Measurements from ENCODE around the gene MLLT3. TPM values are rescaled to one million over a fixed set of nuclear protein-coding genes. Genes with fewer than 3 reads are reported as not detected.

MLLT3 gene
- total RNA-seq, 2 experiments from 2014 or later, result 55.9 to 56.4 TPM

DNA sequence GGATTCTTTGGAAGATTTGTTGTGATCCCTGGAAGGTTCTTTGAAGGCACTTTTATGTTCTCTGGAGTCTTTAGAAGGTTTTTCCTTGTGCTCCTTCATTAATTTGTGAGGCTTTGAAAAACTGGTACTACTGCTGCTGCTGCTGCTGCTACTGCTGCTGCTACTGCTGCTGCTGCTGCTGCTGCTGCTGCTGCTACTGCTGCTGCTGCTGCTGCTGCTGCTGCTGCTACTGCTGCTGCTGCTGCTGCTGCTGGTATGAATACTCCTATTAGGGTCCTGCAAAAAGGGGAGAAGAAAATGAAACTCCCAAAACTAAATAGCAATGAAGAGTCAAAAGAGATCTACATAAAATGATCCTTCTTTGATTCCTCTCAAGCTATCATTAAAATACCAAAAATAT, 208.1 kb downstream of the MLLT3 start:
- Mint-ChIP-seq H3K9me3 (ENCODE audit: low read depth) (no peaks in the 10 kb centered on the region), H3K36me3 (peaks cover 41% of the 10 kb centered on the region), H3K27me3 (no peaks in the 10 kb centered on the region), H3K4me3 (no peak overlapping the region), H3K4me1 (peaks cover 13% of the 10 kb centered on the region), H3K27ac (no peak overlapping the region)
- CTCF ChIA-PET, result no interaction called here
- no peak for ATAC-seq
- no peak for DNase-seq

GRCh38 chr9:20409321-20410092, 212.8 kb downstream of the MLLT3 start:
- Mint-ChIP-seq H3K9me3 (ENCODE audit: low read depth) (no peaks in the 10 kb centered on the region), H3K27me3 (no peaks in the 10 kb centered on the region), H3K4me3 (no peak overlapping the region), H3K4me1 (peaks cover 9% of the 10 kb centered on the region), H3K36me3 (peaks cover 53% of the 10 kb centered on the region), H3K27ac (no peak overlapping the region)
- no peak for DNase-seq
- ATAC-seq, result no peak
- CTCF ChIA-PET, result interaction anchor here (0.9 to 1.1 kb wide), 2 partner anchors 17 to 213 kb away, joined by 3 read pairs; partner anchors contain the start of gene MLLT3

DNA sequence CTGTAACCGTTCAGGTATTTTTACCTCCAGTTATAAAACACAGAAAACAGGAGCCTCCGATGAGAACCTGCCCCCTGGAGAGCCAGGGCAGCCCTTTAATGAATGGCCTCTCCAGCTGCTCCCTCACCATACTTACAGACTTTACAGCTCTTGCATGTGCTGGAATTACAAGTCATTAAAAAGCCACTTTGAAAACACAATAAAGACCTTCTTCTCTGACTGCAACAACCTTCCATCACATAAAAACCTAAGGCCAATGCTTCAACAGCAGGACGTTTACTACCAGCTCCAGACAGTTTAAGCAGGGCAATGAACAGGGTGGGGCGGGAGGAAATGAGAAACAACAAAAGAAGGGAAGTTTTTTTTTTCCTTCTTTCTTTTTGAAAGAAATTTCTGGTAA, 213.8 kb downstream of the MLLT3 start:
- ATAC-seq (no peak), DNase-seq (no peak)
- Mint-ChIP-seq H3K27ac (no peak overlapping the region), H3K36me3 (peaks cover 50% of the 10 kb centered on the region), H3K27me3 (no peaks in the 10 kb centered on the region), H3K4me3 (no peak overlapping the region), H3K4me1 (peaks cover 7% of the 10 kb centered on the region), H3K9me3 (ENCODE audit: low read depth) (no peaks in the 10 kb centered on the region)
- CTCF ChIA-PET, result no interaction called here

DNA sequence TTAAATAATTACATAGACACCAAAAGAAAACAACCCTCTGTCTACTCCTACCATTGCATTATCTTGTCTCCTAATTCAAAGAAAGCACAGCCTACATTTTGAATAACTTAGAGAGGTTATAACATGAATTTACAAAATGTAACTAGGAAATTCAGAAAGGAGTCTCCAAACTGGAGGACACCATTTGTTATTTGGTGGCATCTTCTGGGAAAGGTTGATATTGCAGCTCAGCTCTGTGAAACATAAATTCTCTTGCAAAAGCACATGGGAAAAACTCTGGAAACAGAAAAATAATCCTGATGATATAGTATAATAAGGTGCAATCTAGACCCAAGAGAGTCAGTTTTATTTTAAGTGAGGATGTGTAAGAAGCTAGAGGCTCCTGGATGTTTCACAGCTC, 215.3 kb downstream of the MLLT3 start:
- Mint-ChIP-seq H3K27me3 (no peaks in the 10 kb centered on the region), H3K4me3 (no peak overlapping the region), H3K9me3 (ENCODE audit: low read depth) (no peaks in the 10 kb centered on the region), H3K4me1 (peaks cover 7% of the 10 kb centered on the region), H3K36me3 (peaks cover 44% of the 10 kb centered on the region), H3K27ac (no peak overlapping the region)
- no peak for DNase-seq
- CTCF ChIA-PET, result interaction anchor here (1.0 kb wide), 1 partner anchor 534 kb away, joined by 3 read pairs; no protein-coding TSS in a partner anchor
- ATAC-seq, result no peak

GRCh38 chr9:20406344-20406743, 216.0 kb downstream of the MLLT3 start:
- Mint-ChIP-seq H3K27me3 (no peaks in the 10 kb centered on the region), H3K4me1 (peaks cover 7% of the 10 kb centered on the region), H3K4me3 (no peak overlapping the region), H3K36me3 (peaks cover 45% of the 10 kb centered on the region), H3K27ac (no peak overlapping the region), H3K9me3 (ENCODE audit: low read depth) (no peaks in the 10 kb centered on the region)
- no peak for ATAC-seq
- no peak for DNase-seq
- CTCF ChIA-PET, result no interaction called here

DNA sequence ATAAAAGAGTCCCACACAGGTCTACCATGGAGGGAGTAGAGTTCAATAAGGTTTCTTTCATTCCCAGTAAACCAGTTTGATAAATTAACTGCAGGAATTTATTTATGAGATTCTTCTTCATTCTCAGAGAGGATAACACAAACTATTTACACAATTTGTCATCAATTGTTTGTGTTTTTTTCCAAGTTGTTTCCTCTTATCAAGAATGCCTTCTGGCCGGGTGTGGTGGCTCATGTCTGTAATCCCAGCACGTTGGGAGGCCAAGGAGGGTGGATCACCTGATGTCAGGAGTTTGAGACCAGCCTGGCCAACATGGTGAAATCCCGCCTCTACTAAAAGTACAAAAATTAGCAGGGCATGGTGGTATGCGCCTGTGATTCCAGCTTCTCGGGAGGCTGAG, 216.7 kb downstream of the MLLT3 start:
- no peak for DNase-seq
- peaks cover 46% of the 10 kb centered on the region for H3K36me3 Mint-ChIP-seq
- no peak overlapping the region for H3K27ac Mint-ChIP-seq
- CTCF ChIA-PET, result no interaction called here
- H3K27me3 Mint-ChIP-seq, result no peaks in the 10 kb centered on the region
- no peak for ATAC-seq
- H3K9me3 Mint-ChIP-seq (ENCODE audit: low read depth), result no peaks in the 10 kb centered on the region
- peaks cover 7% of the 10 kb centered on the region for H3K4me1 Mint-ChIP-seq
- no peak overlapping the region for H3K4me3 Mint-ChIP-seq

- Mint-ChIP-seq H3K27ac (no peak overlapping the region), H3K9me3 (ENCODE audit: low read depth) (no peaks in the 10 kb centered on the region), H3K27me3 (no peaks in the 10 kb centered on the region), H3K4me3 (no peak overlapping the region), H3K36me3 (peaks cover 43% of the 10 kb centered on the region), H3K4me1 (peaks cover 7% of the 10 kb centered on the region)
- DNase-seq (no peak), ATAC-seq (no peak)
- CTCF ChIA-PET, result no interaction called here
These were observed 217.2 kb downstream of the MLLT3 start for GRCh38 chr9:20405078-20405477.

- H3K27me3 Mint-ChIP-seq, result no peaks in the 10 kb centered on the region
- CTCF ChIA-PET, result no interaction called here
- H3K4me3 Mint-ChIP-seq, result no peak overlapping the region
- no peaks in the 10 kb centered on the region for H3K9me3 Mint-ChIP-seq (ENCODE audit: low read depth)
- ATAC-seq, result no peak
- peaks cover 45% of the 10 kb centered on the region for H3K36me3 Mint-ChIP-seq
- H3K4me1 Mint-ChIP-seq, result peaks cover 5% of the 10 kb centered on the region
- no peak for DNase-seq
- H3K27ac Mint-ChIP-seq, result no peak overlapping the region
These were observed 218.0 kb downstream of the MLLT3 start for GRCh38 chr9:20404192-20404813.

DNA sequence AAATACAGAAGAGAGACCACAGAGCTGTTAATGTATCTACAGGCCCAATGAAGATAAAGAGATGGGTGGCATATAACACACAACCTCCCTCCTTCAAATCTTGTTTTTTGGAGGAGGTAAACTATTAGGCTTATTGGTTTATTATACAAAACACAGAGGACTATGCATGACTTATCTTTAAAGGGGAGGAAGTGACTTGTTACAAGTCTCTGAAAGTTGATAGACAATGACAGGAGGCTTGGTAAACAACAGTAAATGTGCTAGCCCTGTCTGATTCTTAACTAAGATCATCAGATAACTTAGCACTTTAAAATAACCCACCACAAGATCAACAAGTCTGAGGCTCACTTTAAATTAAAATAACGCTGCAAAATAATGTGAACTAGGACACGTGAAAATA, 219.0 kb downstream of the MLLT3 start:
- peaks cover 2% of the 10 kb centered on the region for H3K4me1 Mint-ChIP-seq
- H3K36me3 Mint-ChIP-seq, result peaks cover 38% of the 10 kb centered on the region
- no peaks in the 10 kb centered on the region for H3K27me3 Mint-ChIP-seq
- ATAC-seq (no peak), DNase-seq (no peak)
- CTCF ChIA-PET, result no interaction called here
- H3K27ac Mint-ChIP-seq, result no peak overlapping the region
- H3K9me3 Mint-ChIP-seq (ENCODE audit: low read depth), result no peaks in the 10 kb centered on the region
- no peak overlapping the region for H3K4me3 Mint-ChIP-seq

DNA sequence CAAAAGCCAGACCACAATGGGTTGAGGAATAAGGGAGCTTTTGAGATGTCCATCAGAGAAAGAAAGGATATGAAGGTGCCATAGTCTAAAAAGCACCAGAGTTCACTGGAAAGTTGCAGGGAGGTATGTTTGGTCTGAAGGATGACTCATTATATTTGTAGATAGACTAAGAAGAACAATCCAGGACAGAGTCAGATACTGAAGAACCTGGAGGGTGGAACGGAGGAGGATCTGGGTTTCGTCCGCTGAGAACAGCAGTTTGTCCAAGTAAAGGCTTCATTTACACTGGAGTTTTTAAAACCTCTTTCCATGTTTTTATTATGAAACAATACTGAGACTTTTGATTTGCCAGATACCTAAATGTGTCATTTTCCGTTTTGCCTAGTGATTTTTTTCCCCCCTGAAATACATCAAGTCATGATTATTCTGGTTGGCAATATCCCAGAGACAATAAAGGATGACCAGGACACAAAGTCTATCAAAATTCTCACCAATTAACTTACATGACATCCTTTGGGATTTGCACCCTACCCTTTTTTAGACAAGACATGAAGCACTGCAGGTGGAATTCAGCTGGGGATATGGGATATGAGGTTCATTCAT, 219.9 kb downstream of the MLLT3 start:
- H3K4me1 Mint-ChIP-seq, result peaks cover 2% of the 10 kb centered on the region
- H3K9me3 Mint-ChIP-seq (ENCODE audit: low read depth), result no peaks in the 10 kb centered on the region
- ATAC-seq (no peak), DNase-seq (no peak)
- CTCF ChIA-PET, result no interaction called here
- H3K27me3 Mint-ChIP-seq, result no peaks in the 10 kb centered on the region
- no peak overlapping the region for H3K4me3 Mint-ChIP-seq
- H3K27ac Mint-ChIP-seq, result no peak overlapping the region
- H3K36me3 Mint-ChIP-seq, result peaks cover 37% of the 10 kb centered on the region

- no peak overlapping the region for H3K27ac Mint-ChIP-seq
- no peaks in the 10 kb centered on the region for H3K9me3 Mint-ChIP-seq (ENCODE audit: low read depth)
- no peak for DNase-seq
- H3K36me3 Mint-ChIP-seq, result peaks cover 40% of the 10 kb centered on the region
- H3K27me3 Mint-ChIP-seq, result no peaks in the 10 kb centered on the region
- H3K4me1 Mint-ChIP-seq, result peaks cover 6% of the 10 kb centered on the region
- ATAC-seq, result no peak
- no peak overlapping the region for H3K4me3 Mint-ChIP-seq
- CTCF ChIA-PET, result interaction anchor here (0.6 kb wide), 1 partner anchor 111 kb away, joined by 5 read pairs; no protein-coding TSS in a partner anchor
These were observed 223.6 kb downstream of the MLLT3 start for GRCh38 chr9:20398536-20399338.

DNA sequence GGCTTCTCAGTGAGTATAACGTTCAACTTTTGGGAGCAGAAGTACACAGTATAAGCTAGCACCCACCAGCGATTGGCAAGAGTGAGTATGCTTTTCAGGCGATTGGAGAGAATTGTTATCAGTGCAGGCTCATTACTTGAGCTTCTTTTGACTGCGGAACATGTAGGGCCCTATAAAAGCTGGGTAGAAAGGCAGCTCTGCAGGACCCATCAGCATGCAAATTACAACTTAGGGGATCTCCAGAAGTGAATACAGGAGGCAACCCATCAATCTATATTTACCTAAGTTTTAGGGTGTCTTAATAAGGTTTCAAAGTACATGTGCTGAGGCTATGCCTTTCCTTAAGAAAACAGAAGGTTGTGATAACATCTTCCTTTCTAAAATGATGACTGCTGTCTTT, 225.0 kb downstream of the MLLT3 start:
- Mint-ChIP-seq H3K36me3 (peaks cover 37% of the 10 kb centered on the region), H3K4me1 (peaks cover 6% of the 10 kb centered on the region), H3K27ac (no peak overlapping the region), H3K4me3 (no peak overlapping the region), H3K9me3 (ENCODE audit: low read depth) (no peaks in the 10 kb centered on the region), H3K27me3 (no peaks in the 10 kb centered on the region)
- CTCF ChIA-PET, result no interaction called here
- DNase-seq, result no peak
- no peak for ATAC-seq

DNA sequence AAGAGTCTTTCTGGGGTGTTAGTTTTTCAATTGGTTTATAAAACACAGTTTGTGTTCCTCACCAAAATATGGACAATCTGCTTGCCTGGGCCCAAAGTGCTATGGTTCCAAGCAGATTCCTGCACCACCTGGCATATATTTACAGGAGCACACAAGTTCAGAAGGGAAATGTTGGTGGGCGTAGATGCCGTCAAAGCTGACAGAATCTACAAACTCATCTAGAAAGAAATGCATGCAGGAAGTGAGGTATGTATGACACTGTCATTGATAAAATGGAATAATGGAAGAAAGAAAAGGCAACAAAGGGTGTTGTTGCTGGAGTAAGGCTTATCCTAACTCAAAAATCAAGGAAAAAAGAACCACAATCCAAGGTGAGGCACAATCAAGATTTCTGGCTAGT, 225.8 kb downstream of the MLLT3 start:
- H3K27ac Mint-ChIP-seq, result no peak overlapping the region
- no peak overlapping the region for H3K4me3 Mint-ChIP-seq
- H3K36me3 Mint-ChIP-seq, result peaks cover 35% of the 10 kb centered on the region
- ATAC-seq (no peak), DNase-seq (no peak)
- H3K27me3 Mint-ChIP-seq, result no peaks in the 10 kb centered on the region
- H3K4me1 Mint-ChIP-seq, result peaks cover 6% of the 10 kb centered on the region
- CTCF ChIA-PET, result no interaction called here
- no peaks in the 10 kb centered on the region for H3K9me3 Mint-ChIP-seq (ENCODE audit: low read depth)

Data from activated CD8-positive, alpha-beta memory T cell treated with anti-CD3 and anti-CD28 coated beads, Interleukin-2, amount 10 ng/mL, durations not matched to agents 7 days and 5 days (primary cell).